Stimulated activated CD8-positive, alpha-beta memory T cell treated with anti-CD3 and anti-CD28 coated beads, Interleukin-2, amount 100 ng/mL, for 48 hours (primary cell): ENCODE data around the gene STK39.

Experiments
- DNase-seq, 2 donors: peaks; one replicate each; pipeline ENCODE4 v3.0.0-alpha.2; 2020; ENCODE audit warnings: low read depth in 2 of 2

Gene STK39

GRCh38 chr2:167960089-167960747 is 287.2 kb downstream of the STK39 start:
- no peak for DNase-seq

GRCh38 chr2:167957662-167958061 is 289.7 kb downstream of the STK39 start:
- DNase-seq = no peak

GRCh38 chr2:167955264-167955906 is 292.0 kb downstream of the STK39 start:
- DNase-seq = no peak

- DNase-seq = no peak
Measured at GRCh38 chr2:167954495-167954894, 292.9 kb downstream of the STK39 start.

GRCh38 chr2:167953776-167954175 is 293.6 kb downstream of the STK39 start:
- DNase-seq = no peak

- DNase-seq = no peak
Measured at GRCh38 chr2:167950571-167950970, 296.8 kb downstream of the STK39 start.

- no peak for DNase-seq
Measured at GRCh38 chr2:167946441-167946841, 301.0 kb downstream of the STK39 start.

GRCh38 chr2:167945660-167946368 is 301.6 kb downstream of the STK39 start:
- no peak for DNase-seq

- DNase-seq = no peak
Measured at GRCh38 chr2:167944825-167945659, 302.4 kb downstream of the STK39 start.

GRCh38 chr2:167943897-167944296 is 303.5 kb downstream of the STK39 start:
- DNase-seq = no peak

- DNase-seq = no peak
Measured at GRCh38 chr2:167943368-167943767, 304.0 kb downstream of the STK39 start.

GRCh38 chr2:167942366-167943081 is 304.9 kb downstream of the STK39 start:
- no peak for DNase-seq

- DNase-seq = no peak
Measured at GRCh38 chr2:167941604-167942003, 305.8 kb downstream of the STK39 start.

GRCh38 chr2:167940734-167941507 is 306.5 kb downstream of the STK39 start:
- no peak for DNase-seq

GRCh38 chr2:167940346-167940725 is 307.1 kb downstream of the STK39 start:
- no peak for DNase-seq

GRCh38 chr2:167939514-167940345 is 307.7 kb downstream of the STK39 start:
- DNase-seq = no peak

GRCh38 chr2:167937403-167937802 is 310.0 kb downstream of the STK39 start:
- DNase-seq = no peak

- no peak for DNase-seq
Measured at GRCh38 chr2:167935803-167936110, 311.6 kb downstream of the STK39 start.

- DNase-seq = no peak
Measured at GRCh38 chr2:167933097-167933814, 314.1 kb downstream of the STK39 start.
